HL-60/S4 treated with phorbol 12-myristate 13-acetate at 8.2 ng/mL for 4 days and 3 days (cell line): ENCODE results near the gene TEAD3.
"Not testable (repeated sequence)": the region's sequence is repeated elsewhere in the genome, so short reads cannot be mapped to it uniquely, and the experiment has no call there.

Experiments used
- in situ Hi-C: fragments of 300-500 bp; cut with MboI; formaldehyde crosslinking; loops from 2 replicates; pipeline ENCODE4 v1.15.0; 2022; ENCODE audit warnings: low sequenced_read_pairs

Gene TEAD3

GRCh38 chr6:35452183-35453090, 44.4 kb downstream of the TEAD3 start, which contains the start of gene FANCE:
Gene FANCE, plus strand, starts transcription at chr6:35452338. Its CDS starts 208 bp downstream, at chr6:35452546.
- in situ Hi-C loops, result loop anchor here (10.0 kb wide), 1 partner anchor 158 kb away; the partner anchor contains the start of gene DEF6

- in situ Hi-C loops, result loop anchor here (10.0 kb wide), 1 partner anchor 157 kb away; the partner anchor contains the start of gene DEF6
Measured at GRCh38 chr6:35451354-35452182, 45.3 kb downstream of the TEAD3 start.

- in situ Hi-C loops, result no loop called here
Measured at GRCh38 chr6:35449287-35449881, 47.5 kb downstream of the TEAD3 start.

GRCh38 chr6:35448191-35448590, 48.7 kb downstream of the TEAD3 start:
- in situ Hi-C loops, result no loop called here

GRCh38 chr6:35445691-35446090, 51.2 kb downstream of the TEAD3 start:
- in situ Hi-C loops, result no loop called here

GRCh38 chr6:35443341-35444030, 53.4 kb downstream of the TEAD3 start:
- in situ Hi-C loops, result no loop called here

GRCh38 chr6:35442693-35443092, 54.2 kb downstream of the TEAD3 start:
- in situ Hi-C loops, result no loop called here

GRCh38 chr6:35441642-35442041, 55.2 kb downstream of the TEAD3 start:
- in situ Hi-C loops, result no loop called here

- in situ Hi-C loops, result no loop called here
Measured at GRCh38 chr6:35441205-35441604, 55.7 kb downstream of the TEAD3 start.

GRCh38 chr6:35439308-35439707, 57.6 kb downstream of the TEAD3 start:
- in situ Hi-C loops, result no loop called here

- in situ Hi-C loops, result not testable (repeated sequence)
Measured at GRCh38 chr6:35438378-35439065, 58.4 kb downstream of the TEAD3 start.

GRCh38 chr6:35436071-35436857, 60.6 kb downstream of the TEAD3 start:
- in situ Hi-C loops, result no loop called here

GRCh38 chr6:35435074-35435837, 61.6 kb downstream of the TEAD3 start:
- in situ Hi-C loops, result no loop called here

GRCh38 chr6:35432702-35433101, 64.2 kb downstream of the TEAD3 start:
- in situ Hi-C loops, result not testable (repeated sequence)

- in situ Hi-C loops, result no loop called here
Measured at GRCh38 chr6:35432291-35432690, 64.6 kb downstream of the TEAD3 start.

- in situ Hi-C loops, result no loop called here
Measured at GRCh38 chr6:35429463-35429862, 67.4 kb downstream of the TEAD3 start.

GRCh38 chr6:35428421-35429149, 68.3 kb downstream of the TEAD3 start:
- in situ Hi-C loops, result no loop called here

GRCh38 chr6:35427851-35428321, 69.0 kb downstream of the TEAD3 start:
- in situ Hi-C loops, result no loop called here
